Vagina (tissue), 2 donors: Measurements from ENCODE around the gene VPS9D1. TPM values are rescaled to one million over a fixed set of nuclear protein-coding genes. Genes with fewer than 3 reads are reported as not detected.

Experiments
- DNase-seq, 2 donors: peaks; one replicate each; pipeline ENCODE4 v3.0.0-alpha.2; 2017; ENCODE audit errors: extremely low spot score in 2 of 2
- H3K27ac ChIP-seq: fragments of 200-600 bp; sonication (generic); one replicate; pipeline ENCODE4 v1.5.1; 2019
- H3K27me3 ChIP-seq: fragments of 200-600 bp; sonication (generic); one replicate; pipeline ENCODE4 v1.5.1; 2019
- H3K36me3 ChIP-seq, 2 donors: fragments of 200-600 bp; sonication (generic); one replicate each; pipeline ENCODE4 v1.5.1; 2017 to 2019
- H3K4me1 ChIP-seq: fragments of 200-600 bp; sonication (generic); one replicate; pipeline ENCODE4 v1.5.1; 2019
- H3K4me3 ChIP-seq, 2 donors: fragments of 200-600 bp; sonication (generic); 1 replicate in 1 of 2; 2 replicates in 1 of 2; pipeline ENCODE4 v1.5.1; 2016 to 2019
- H3K9me3 ChIP-seq: fragments of 200-600 bp; sonication (generic); one replicate; pipeline ENCODE4 v1.5.1; 2019
- POLR2A ChIP-seq, 2 donors: fragments of 450-650 bp; IDR thresholded peaks; one replicate each; pipeline ENCODE4 v1.6.1; 2017; ENCODE audit warnings: antibody characterized with exemption in 2 of 2, mild to moderate bottlenecking in 2 of 2, moderate library complexity in 2 of 2
- POLR2AphosphoS5 ChIP-seq, 2 donors: sonication (generic); formaldehyde crosslinking; IDR thresholded peaks; one replicate each; pipeline ENCODE4 v1.9.0; 2017; ENCODE audit warnings: antibody characterized with exemption in 2 of 2, mild to moderate bottlenecking in 2 of 2, low read depth in 1 of 2; ENCODE audit not compliant: insufficient read depth in 1 of 2
- intact Hi-C: fragments of 100-400 bp; cut with DNase I; formaldehyde crosslinking; loops from one replicate; pipeline ENCODE4 v1.15.1; 2023
- total RNA-seq: library from RNA; depleted of rRNA; stranded (reverse); fragments of >200 nt; gene quantifications from one replicate; pipeline ENCODE4 v1.2.3, GENCODE V29; 2016
- TF ChIP-seq, protein P1 (sequence below), 3 experiments: fragments of 450-650 bp in 2 of 3; fragments of 200-600 bp in 1 of 3; sonication (generic) in 1 of 3; IDR thresholded peaks; one replicate each; pipeline ENCODE4 v1.5.1; 2017 to 2019; ENCODE audit warnings: antibody characterized with exemption in 3 of 3, mild to moderate bottlenecking in 2 of 3, moderate library complexity in 2 of 3

The VPS9D1 gene
- total RNA-seq, 1 donor from 2014 or later, result 10.1 TPM

- no peak for DNase-seq
- H3K4me3 ChIP-seq, result no peak overlapping the region
- intact Hi-C loops, result loop anchor here (10.0 kb wide), 1 partner anchor 158 kb away; no protein-coding TSS in a partner anchor
- H3K27me3 ChIP-seq, result no peaks in the 10 kb centered on the region
- no peak for TF ChIP-seq POLR2AphosphoS5 (IDR thresholded peaks at IDR 0.05; ENCODE audit: insufficient read depth in 1 of 2, low read depth in 1 of 2)
- TF ChIP-seq POLR2A (IDR thresholded peaks at IDR 0.05), result no peak
- TF ChIP-seq, protein P1, sequence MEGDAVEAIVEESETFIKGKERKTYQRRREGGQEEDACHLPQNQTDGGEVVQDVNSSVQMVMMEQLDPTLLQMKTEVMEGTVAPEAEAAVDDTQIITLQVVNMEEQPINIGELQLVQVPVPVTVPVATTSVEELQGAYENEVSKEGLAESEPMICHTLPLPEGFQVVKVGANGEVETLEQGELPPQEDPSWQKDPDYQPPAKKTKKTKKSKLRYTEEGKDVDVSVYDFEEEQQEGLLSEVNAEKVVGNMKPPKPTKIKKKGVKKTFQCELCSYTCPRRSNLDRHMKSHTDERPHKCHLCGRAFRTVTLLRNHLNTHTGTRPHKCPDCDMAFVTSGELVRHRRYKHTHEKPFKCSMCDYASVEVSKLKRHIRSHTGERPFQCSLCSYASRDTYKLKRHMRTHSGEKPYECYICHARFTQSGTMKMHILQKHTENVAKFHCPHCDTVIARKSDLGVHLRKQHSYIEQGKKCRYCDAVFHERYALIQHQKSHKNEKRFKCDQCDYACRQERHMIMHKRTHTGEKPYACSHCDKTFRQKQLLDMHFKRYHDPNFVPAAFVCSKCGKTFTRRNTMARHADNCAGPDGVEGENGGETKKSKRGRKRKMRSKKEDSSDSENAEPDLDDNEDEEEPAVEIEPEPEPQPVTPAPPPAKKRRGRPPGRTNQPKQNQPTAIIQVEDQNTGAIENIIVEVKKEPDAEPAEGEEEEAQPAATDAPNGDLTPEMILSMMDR (IDR thresholded peaks at IDR 0.05), result no peak
- peaks cover 16% of the 10 kb centered on the region for H3K4me1 ChIP-seq
- no peak overlapping the region for H3K27ac ChIP-seq
- H3K9me3 ChIP-seq, result no peaks in the 10 kb centered on the region
- H3K36me3 ChIP-seq, result no peaks in the 10 kb centered on the region
These were observed 14.0 kb downstream of the VPS9D1 start for GRCh38 chr16:89706518-89707260.

- DNase-seq, result no peak
- H3K4me1 ChIP-seq, result peaks cover 25% of the 10 kb centered on the region
- H3K9me3 ChIP-seq, result no peaks in the 10 kb centered on the region
- intact Hi-C loops, result loop anchor here (10.0 kb wide), 1 partner anchor 160 kb away; no protein-coding TSS in a partner anchor
- H3K27me3 ChIP-seq, result no peaks in the 10 kb centered on the region
- no peak overlapping the region for H3K4me3 ChIP-seq
- H3K36me3 ChIP-seq, result no peaks in the 10 kb centered on the region
- no peak overlapping the region for H3K27ac ChIP-seq
- TF ChIP-seq POLR2A (IDR thresholded peaks at IDR 0.05) (no peak), POLR2AphosphoS5 (IDR thresholded peaks at IDR 0.05; ENCODE audit: insufficient read depth in 1 of 2, low read depth in 1 of 2) (no peak)
- TF ChIP-seq, protein P1 (IDR thresholded peaks at IDR 0.05), result no peak
These were observed 15.7 kb downstream of the VPS9D1 start for GRCh38 chr16:89705006-89705405.

DNA sequence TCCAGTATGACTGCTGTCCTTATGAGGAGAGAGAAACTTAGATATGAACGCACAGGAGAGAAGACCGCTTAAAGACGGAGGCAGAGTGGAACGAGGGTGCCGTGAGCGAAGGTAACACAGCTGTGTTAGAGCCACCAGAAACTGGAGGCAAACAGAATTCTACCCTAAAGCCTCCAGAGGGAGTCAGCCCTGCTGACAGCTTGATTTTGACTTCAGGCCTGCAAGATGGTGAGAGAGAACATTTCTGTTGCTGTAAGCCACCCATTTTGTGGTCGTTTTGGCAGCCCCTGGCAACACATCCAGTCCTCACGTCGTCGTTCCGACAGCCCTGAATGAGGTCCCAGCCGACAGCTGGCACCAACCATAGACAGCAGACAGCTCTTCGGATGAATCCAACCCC is 16.4 kb downstream of the VPS9D1 start:
- DNase-seq, result no peak
- Histone ChIP-seq H3K9me3 (no peaks in the 10 kb centered on the region), H3K36me3 (no peaks in the 10 kb centered on the region), H3K27me3 (no peaks in the 10 kb centered on the region), H3K4me1 (peaks cover 33% of the 10 kb centered on the region), H3K4me3 (no peak overlapping the region), H3K27ac (no peak overlapping the region)
- TF ChIP-seq POLR2AphosphoS5 (IDR thresholded peaks at IDR 0.05; ENCODE audit: insufficient read depth in 1 of 2, low read depth in 1 of 2) (no peak), POLR2A (IDR thresholded peaks at IDR 0.05) (no peak)
- TF ChIP-seq, protein P1 (IDR thresholded peaks at IDR 0.05), result no peak
- intact Hi-C loops, result loop anchor here (5.0 to 10.0 kb wide), 2 partner anchors 142 to 161 kb away; partner anchors contain the start of gene RPL13

DNA sequence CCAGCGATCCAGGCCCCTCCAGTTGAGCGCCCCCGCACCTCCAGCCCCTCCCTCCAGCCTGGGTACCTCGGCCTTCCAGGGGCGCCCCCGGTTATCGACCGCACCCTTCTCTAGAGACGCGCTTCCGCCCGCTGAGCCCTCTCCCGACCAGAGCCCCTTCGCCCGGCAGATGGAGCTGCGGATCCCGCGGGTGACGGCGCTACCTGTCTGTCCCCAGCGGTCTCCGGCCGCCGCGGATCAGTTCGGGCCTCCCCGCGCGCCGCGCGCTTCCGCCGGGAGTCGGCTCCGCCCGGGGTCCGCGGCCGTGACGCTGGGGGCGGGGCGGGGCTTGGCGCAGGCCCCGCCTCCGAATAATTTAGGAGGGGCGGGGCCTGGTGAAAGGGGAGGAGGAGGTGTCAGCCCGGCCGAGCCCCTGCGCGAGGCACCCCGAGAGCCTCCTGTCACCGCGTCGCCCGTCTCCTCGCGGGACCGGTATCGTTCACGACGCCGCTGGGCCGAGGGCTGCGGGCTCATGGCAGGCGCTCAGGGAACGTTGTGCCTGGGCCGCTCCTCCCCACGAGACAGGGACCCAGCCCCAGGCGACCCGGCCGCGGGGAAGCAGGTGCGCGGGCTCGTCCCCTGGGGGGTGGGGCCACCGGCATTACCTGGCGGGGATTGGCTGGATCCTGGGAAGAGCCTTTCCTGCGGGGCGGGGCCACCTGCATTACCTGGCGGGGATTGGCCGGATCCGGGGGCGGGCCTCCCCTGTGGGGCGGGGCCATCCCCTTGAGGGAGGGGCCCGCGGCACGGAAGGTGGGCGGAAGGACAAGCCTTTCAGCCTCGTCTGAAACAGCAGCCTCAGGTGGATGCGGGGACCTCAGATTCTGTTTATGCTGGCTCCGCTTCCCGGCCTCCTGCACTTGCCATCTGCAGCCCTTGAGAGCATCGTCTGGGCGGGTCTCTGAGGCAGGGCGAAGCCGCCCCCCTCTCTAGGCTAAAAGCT is 19.0 kb downstream of the VPS9D1 start, which contains the start of gene SPATA2L:
TSS of gene SPATA2L (minus strand) at position 281 of the 982 bp plus-strand sequence. CDS start 473 bp downstream, outside the sequence.
- Histone ChIP-seq H3K9me3 (no peaks in the 10 kb centered on the region), H3K27ac (peak within 1 kb of the TSS; percentile 79), H3K36me3 (no peaks in the 10 kb centered on the region), H3K4me1 (peaks cover 33% of the 10 kb centered on the region), H3K27me3 (no peaks in the 10 kb centered on the region), H3K4me3 (peak within 1 kb of the TSS; percentile 68 to 84)
- TF ChIP-seq, protein P1 (IDR thresholded peaks at IDR 0.05), result no peak
- TF ChIP-seq POLR2A (IDR thresholded peaks at IDR 0.05), result peak in 1 of 2 donors; percentile 88
- peak in 1 of 2 donors; percentile 75 for TF ChIP-seq POLR2AphosphoS5 (IDR thresholded peaks at IDR 0.05; ENCODE audit: insufficient read depth in 1 of 2, low read depth in 1 of 2)
- intact Hi-C loops, result loop anchor here (5.0 to 10.0 kb wide), 2 partner anchors 139 to 163 kb away; partner anchors contain the start of gene RPL13
- no peak for DNase-seq
